HG03558 (cell line): ENCODE measurements around the gene BAZ2B.
"Not testable (repeated sequence)": the region's sequence is repeated elsewhere in the genome, so short reads cannot be mapped to it uniquely, and the experiment has no call there.

ENCODE experiments used
- ATAC-seq: cut with Tn5 transposase; IDR thresholded peaks from one replicate; pipeline ENCODE4 v1.9.1; 2021; ENCODE audit warnings: moderate number of reproducible peaks; ENCODE audit not compliant: unreplicated experiment; ENCODE audit errors: extremely low read depth

BAZ2B gene

DNA sequence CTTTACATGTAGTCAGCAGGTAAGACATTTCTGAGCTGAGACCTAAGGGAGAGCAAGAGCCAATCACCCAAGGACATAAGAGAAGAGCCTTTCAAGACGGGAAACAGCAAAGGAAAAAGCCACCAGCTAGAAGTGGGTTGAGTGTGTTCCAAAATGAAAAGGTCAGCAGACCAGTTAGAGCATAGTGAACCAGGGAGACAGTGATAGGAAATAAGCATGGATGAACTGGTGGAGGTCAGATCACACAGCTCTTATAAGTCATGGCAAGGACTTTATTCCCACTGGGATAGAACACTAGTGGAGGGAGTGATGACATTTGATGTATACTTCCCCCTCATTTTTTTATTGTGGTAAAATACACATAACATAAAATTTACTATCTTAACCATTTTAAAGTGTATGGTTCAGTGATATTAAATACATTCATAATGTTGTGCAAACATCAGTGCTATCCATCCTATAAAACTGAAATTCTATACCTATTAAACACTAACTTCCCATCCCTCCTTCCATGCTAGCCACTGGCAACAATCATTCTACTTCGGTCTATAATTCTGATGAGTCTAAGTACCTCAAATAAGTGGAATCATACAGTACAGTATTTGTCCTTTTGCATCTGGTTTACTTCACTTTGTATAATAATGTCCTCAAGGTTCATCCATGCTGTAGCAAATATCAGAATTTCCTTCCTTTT is 174.0 kb downstream of the BAZ2B start:
- ATAC-seq, result no peak

DNA sequence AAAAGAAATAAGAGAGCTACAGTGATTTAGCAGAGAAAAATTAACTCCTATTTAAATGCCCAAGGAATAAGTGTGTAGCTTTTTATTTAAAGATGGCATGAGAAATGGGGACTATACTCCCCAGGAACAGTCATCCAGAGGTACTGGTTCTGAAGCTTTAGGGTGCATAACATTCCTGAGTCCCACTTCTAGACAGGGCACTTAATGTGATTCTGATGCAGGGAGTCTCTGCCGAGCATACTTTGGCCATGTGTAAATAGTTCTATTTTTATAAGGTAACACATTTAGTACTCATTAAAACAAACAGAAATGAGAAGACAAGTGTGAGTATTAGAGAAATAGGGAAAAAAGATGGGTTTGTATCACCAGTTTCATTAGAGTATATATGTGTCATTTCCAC is 175.2 kb downstream of the BAZ2B start:
- no peak for ATAC-seq

DNA sequence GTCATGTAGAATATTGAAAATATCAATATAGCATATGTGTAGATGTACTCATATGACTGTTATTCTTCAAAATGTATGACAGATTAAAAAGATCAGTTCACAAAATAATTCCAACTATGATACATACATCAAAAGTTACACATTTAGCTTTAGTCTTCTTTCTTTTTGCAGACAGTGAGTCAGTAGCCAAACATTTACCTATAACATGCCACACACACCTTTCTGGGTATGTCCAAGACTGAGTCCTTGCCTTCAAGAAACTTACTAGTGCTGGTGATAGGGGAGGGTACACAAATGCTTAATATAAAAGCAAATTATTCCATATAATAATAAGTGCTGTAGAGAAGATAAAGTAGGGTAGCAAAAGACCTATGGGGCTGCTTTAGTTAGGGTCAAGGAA is 176.9 kb downstream of the BAZ2B start:
- no peak for ATAC-seq

DNA sequence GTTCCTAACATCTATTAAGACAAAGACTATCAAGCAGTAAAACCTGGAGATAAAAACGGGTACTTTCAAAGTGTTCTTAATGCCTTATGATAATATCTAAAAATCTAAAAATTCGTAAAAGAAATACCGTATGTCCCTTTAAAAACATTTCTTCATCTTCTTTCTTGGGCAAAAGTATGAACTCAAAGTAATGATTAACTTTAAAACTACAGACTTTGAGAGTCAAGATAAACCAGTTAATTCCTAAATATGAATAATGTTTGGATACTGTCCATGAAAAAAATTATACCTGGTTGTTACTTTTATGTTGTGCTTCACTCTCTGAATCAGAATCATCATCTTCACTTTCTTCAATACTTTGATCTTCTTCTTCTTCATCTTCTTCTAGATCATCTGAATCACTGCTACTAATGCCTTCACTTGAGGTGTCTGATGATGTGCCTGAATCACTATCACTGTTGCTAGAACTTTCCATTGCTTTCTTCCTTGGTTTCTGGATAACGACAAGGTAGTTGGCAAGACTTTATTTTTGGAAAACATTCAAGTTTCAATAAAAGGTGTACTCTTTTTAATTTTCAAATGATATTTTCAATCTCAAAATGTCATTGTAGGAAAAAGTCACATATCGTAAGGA is 177.5 kb downstream of the BAZ2B start:
- ATAC-seq, result no peak

DNA sequence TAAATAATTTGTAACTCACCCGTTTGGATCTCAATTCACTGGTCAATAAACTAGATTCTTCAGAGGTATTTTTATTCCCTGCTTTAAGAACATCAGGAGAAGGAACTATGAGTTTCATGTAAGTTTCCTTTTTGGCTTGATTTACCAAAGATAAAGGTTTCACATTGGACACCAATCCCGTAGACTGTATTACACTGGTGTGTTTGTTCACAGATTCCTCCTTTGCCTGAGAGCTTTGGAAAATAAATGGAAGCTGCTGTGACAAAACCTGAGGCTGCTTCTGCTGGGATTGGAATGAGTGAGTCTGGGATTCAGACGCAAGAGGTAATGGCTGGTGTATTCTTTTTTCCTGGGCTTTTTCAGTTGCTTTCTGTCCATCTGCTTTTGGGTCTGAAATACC is 178.1 kb downstream of the BAZ2B start:
- ATAC-seq, result no peak

DNA sequence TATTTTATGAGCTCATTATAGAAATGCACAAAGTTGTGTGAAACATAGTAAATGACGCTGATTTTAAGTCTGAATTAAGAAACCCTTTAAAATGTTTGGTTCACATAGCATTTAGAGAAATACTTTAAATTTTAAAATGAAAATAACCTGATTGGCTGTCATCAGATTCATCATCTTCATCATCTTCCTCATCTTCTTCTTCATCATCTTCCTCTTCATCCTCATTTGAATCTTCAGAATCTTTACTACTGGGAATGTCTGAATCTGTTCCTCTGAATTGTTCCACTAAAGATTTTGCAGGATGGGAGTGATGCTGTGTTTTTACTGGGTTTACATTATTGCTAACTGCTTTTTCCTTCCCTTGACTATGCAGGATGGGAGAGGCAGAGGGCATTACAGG is 183.7 kb downstream of the BAZ2B start:
- no peak for ATAC-seq

DNA sequence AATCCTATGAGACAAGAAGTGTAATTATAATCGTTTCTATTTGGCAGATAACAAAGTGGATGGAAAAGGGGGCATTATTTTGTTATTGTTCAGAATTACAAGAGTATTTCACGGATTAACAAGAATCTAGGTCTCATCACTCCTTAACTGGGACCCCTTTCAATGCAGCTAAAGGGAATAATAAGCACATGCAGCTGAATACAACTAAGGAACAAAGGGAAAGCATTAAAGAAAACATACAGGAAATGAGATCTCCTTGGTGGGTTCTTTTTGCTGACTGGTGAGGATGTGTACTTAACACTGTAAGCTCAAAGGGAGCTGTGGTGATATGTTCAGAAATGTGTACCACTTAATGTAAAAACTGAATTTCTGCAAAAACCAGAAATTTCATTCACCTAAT is 189.3 kb downstream of the BAZ2B start:
- ATAC-seq, result no peak

DNA sequence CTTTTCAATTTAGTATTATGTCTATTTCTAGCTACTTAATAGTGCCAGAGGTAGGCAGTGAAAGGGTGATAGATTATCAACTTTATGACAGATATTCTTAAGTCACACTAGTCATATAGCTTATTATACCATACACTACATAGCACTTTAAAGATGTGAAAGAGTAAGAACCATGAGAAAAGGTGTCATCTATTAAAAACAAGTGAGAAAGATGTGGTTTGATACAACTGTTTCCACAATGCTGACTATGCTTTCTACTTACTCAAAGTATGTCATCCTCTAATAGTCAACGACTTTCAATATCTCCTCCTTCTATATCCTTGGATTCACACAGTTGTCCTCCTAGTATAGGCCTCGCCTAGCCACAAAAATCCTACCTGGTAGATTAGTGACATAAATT is 196.9 kb downstream of the BAZ2B start:
- no peak for ATAC-seq

DNA sequence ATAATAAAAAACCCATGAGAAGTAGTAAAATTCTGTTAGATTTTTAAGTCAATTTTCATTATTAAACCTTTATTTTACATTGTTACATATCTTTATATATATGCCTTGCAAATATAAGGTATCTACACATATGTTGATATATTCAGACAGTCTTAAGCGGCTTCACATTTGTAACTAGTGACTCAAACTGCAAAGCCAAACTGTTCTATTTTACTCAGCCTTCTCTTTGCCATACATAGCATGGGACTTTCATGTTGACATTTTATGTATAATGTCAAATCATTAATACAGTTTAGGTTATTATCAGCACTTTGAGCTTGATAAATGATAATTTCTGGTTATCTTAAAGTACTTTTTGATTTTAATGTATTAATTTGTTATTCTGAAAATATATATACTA is 204.9 kb downstream of the BAZ2B start:
- no peak for ATAC-seq

DNA sequence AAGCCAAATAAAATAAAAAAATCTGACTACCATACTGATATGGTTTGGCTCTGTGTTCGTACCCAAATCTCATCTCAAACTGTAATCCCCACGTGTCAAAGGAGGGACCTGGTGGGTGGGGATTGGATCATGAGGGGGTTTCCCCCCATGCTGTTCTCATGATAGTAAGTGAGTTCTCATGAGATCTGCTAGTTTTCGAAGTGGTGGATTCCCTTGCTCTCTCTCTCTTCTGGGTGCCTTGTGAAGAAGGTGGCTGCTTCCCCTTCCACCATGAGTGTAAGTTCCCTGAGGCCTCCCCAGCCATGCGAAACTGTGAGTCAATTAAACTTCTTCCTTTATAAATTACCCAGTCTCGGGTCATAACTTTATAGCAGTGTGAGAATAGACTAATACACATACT is 206.1 kb downstream of the BAZ2B start:
- ATAC-seq, result no peak

DNA sequence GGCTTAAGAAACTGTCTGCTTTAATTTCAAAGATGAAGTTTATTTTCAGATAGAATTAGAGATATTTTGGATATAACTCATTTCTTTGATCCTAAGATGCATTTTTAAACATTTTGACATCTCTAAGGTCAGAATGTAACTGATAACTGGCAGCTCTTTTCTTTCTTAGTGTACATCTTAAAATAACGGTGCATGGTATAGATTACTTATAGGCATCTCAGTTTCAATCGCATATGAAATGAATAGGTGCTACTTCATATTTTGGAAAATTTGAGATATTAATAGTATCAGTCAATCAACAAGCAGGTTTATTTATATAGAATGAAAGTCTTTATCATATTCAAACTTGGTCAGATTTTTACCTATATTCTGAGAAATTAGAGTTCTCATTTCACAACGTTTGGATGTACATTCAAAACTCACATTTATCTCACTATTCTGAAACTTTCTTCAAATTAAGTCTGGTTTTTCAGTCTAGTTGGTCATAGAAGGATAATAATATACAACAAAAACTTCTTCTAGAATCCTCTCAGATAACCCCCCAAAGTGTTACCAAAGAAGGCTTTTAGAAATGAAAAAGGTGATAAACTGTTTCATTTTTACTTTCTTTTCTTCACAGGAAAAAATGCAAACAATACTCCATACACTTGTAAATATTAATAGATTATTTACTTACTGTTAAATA is 207.1 kb downstream of the BAZ2B start:
- no peak for ATAC-seq

DNA sequence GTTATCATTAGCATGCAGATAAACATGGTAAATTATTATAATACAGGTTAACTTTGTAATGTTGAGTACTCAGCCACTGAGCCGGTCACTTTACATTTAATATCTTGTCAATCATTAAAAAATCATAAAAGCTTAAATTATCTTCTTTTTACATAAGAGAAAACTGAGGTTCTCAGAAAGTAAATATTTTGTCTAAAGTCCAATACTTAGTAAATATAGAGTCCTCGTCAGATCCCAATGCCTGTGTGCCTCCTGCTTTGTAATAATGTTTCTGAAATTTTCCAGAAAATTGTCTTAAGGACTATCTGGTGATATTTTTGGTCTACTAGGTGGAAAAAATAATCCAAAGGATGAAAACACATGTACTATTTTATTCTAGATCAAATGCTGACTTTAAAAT is 213.6 kb downstream of the BAZ2B start:
- ATAC-seq, result no peak

DNA sequence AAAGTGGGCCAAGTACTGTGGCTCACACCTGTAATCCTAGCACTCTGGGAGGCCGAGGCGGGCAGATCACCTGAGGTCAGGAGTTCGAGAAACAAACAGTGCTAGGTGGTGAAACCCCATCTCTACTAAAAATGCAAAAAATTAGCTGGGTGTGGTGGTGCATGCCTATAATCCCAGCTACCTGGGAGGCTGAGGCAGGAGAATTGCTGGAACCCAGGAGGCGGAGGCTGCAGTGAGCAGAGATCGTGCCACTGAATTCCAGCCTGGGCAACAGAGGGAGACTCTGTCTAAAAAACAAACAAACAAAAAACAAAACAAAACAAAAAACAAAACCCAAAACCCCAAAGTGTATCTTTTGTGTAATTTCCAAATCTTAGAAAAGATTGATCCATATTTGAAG is 214.2 kb downstream of the BAZ2B start:
- ATAC-seq, result not testable (repeated sequence)

DNA sequence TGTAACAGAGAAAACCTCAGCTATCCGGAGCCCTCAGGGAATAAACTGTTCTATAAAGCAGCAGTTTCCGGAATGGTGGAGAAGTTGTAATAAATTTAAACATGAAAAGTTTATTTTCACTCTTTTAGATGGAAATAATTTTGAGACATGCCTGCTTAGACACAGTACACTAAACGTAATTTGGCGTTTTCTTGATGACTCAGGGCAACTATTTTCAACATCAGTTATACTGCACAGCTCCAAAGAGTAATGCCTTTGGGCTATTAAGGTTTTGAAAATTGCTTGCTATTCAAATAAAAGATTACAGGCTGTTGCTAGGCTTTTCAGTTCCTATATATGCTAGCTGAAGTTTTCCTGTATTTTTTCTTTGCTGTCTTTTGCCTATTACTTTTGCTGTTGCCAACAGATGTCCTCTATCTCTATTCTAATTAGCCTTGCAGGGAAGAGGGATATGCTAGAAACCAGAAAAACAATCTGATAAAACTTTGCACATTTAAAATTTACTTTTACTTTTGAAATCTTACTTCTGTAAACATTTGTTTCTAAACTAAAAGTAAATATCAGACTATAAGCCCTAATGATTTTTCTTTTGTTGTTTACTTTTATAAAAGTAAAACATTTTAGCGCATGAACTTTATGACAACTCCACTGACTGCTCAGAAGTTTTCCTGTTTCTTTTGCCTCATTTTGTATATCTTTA is 216.5 kb downstream of the BAZ2B start:
- ATAC-seq, result no peak

DNA sequence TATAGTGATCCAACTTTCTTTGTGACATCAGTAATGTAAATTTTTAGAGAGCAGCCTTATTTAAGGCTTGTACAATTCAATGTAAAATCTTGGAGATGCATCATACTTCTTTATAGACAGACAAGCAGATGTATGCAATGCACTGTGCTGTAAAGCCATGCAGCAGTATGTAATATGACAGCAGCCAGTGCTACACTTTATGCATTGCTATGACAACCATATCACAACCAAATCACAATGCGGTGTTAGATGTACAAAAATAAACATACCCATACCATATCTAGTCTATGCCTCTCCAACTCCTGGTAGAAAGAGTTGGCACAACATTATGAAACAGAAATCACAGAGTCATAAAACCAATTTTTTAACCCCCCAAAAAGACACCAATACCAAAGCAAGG is 219.5 kb downstream of the BAZ2B start:
- ATAC-seq, result no peak

DNA sequence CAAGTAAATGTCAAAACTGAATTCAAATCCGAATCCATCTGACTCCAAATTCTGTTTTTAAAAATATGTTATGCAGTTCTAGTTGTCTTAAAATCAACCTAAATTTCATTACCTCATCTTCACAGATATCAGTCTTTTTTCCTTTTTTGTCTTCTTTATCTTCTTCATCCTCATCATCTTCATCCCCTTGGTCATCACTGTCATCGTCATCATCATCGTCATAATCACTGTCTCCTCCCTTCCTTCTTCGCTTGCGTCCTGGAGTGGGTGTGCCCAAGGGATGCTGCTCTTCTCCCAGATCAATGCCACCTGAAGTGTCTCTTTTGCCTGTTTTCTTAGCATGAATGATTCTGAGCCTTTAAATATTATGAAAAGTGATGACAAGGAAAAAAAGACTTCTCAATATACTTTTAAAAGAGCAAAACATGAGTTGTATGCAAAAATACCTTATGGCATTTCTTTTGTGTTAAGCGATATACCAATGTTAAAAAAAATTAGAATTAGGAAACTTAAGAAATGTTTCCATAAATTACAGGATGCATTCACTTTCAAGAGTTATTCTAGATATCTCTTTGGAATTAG is 233.8 kb downstream of the BAZ2B start:
- ATAC-seq, result no peak

DNA sequence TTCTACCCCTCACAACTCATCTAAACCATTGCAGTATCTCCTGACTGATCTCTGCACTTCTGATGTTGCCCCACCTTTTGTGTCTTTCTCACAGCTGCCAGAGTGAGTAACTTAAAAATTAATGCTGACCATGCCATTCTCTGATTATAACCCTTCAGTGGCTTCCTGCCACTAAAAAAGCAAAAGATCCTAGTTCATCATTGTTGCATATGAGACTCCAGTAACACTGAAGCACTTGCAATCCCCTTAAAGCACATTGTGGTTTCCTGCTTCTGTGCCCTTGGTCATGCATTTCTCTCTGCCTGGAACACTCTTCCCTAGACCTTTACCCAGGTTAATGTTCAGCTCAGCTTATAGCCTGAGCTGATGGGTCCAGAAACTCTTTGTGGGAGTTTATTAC is 234.8 kb downstream of the BAZ2B start:
- ATAC-seq, result peak; percentile 63

DNA sequence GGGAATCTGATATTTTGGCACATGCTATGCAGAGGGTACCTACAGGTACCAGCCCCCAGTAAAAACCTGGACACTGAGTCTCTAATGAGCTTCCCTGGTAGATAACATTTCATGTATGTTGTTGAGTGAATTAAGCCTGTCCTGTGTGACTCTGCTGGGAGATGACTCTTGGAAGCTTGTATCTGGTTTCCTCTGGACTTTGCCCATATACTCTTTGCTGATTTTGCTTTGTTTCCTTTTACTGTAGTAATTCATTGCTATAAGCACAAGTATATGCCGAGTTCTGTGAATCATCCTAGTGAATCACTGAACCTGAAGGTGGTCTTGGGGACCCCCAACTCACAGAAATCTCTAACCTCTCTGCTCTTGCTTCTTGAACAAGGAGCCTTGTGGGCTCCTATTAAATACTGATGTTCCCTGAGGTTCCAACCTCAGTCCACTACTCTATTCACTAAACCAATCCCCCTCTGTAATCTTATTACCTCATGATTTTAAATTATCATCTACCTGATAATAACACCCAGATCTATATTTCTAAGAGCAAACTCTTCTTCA is 235.6 kb downstream of the BAZ2B start:
- no peak for ATAC-seq

DNA sequence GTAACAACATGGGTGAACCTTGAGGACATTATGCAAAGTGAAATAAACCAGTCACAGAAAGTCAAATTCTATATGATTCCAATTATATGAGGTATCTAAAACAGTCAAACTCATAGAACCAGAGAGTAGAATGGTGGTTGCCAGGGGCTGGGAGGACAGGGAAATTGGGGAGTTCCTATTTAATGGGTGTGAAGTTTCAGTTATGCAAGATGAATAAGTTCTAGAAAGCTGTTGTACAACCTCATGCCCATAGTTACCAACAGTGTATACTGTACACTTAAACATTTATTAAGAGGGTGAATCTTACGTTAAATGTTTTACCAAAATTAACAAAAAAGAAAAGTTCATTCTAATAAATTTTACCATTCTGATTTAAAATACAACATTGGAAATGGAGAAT is 237.2 kb downstream of the BAZ2B start:
- ATAC-seq, result no peak

DNA sequence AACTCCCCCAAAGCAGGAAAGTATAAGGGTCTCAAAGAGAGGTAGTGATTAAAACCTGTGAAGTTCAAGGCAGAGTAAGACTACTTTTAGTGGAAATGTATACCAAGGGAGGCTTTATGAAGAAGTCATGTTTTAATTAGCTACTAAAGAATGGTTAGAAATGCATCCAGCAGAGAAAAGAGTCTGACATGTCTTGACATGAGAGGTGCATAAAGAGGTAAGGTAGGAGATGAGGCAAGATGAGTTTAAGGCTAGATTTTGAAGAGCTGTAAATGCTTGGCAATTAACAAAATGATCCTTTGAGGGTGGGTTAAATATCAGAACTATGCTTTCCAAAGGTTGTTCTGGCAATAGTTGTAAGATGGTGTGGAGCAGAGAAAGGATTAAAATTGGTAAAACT is 241.1 kb downstream of the BAZ2B start:
- no peak for ATAC-seq

DNA sequence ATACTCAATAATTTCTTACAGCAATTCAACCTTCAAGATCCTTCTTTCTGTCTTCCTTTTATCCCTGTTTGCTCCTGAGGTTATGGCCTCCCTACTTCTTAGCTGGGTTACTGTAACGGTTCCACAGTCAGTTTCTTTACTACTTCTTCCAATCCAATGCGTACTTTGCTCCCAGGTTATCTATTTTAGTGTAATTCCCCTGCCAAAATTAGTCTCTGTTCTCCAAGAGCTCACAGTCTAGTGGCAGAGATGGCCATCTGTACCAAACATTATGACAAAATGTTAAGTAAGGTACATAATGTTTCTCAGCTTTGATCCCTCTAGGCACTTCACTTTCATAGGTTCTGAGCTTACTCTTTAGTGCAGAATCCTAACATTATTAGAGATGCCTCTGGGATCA is 244.8 kb downstream of the BAZ2B start:
- ATAC-seq, result no peak
